HG03460 (cell line): ENCODE measurements around the gene LMNA.
"Not testable (repeated sequence)": the region's sequence is repeated elsewhere in the genome, so short reads cannot be mapped to it uniquely, and the experiment has no call there.

Experiments
- ATAC-seq: cut with Tn5 transposase; IDR thresholded peaks from one replicate; pipeline ENCODE4 v1.9.1; 2021; ENCODE audit not compliant: unreplicated experiment

The LMNA gene

GRCh38 chr1:156120318-156120717 is 5.8 kb downstream of the LMNA start:
- no peak for ATAC-seq

GRCh38 chr1:156121005-156121404 is 6.5 kb downstream of the LMNA start:
- ATAC-seq = not testable (repeated sequence)

- no peak for ATAC-seq
Measured at GRCh38 chr1:156121457-156121856, 6.9 kb downstream of the LMNA start.

GRCh38 chr1:156122086-156122485 is 7.6 kb downstream of the LMNA start:
- ATAC-seq = no peak

GRCh38 chr1:156122519-156123355 is 8.2 kb downstream of the LMNA start:
- no peak for ATAC-seq

GRCh38 chr1:156123356-156124196 is 9.1 kb downstream of the LMNA start:
- ATAC-seq = no peak

- no peak for ATAC-seq
Measured at GRCh38 chr1:156124557-156125483, 10.3 kb downstream of the LMNA start.

GRCh38 chr1:156125544-156125943 is 11.0 kb downstream of the LMNA start:
- not testable (repeated sequence) for ATAC-seq

GRCh38 chr1:156126043-156126629 is 11.6 kb downstream of the LMNA start:
- ATAC-seq = peak; percentile 30

- ATAC-seq = peak; percentile 50
Measured at GRCh38 chr1:156126630-156127534, 12.4 kb downstream of the LMNA start.

- ATAC-seq = no peak
Measured at GRCh38 chr1:156128308-156128653, 13.8 kb downstream of the LMNA start.

GRCh38 chr1:156128654-156129597 is 14.4 kb downstream of the LMNA start:
- no peak for ATAC-seq

GRCh38 chr1:156129687-156130577 is 15.4 kb downstream of the LMNA start:
- ATAC-seq = no peak

GRCh38 chr1:156130578-156130942 is 16.0 kb downstream of the LMNA start:
- no peak for ATAC-seq

- ATAC-seq = no peak
Measured at GRCh38 chr1:156134716-156135435, 20.4 kb downstream of the LMNA start.

GRCh38 chr1:156135930-156136871 is 21.7 kb downstream of the LMNA start:
- ATAC-seq = no peak
